Hepatocyte (in vitro differentiated cells): Measurements from ENCODE around the gene EXOC6B.

Source experiments
- EZH2 ChIP-seq: fragments of 200-600 bp; sonication (generic); IDR thresholded peaks from 2 replicates; pipeline ENCODE4 v1.6.1; 2016; ENCODE audit warnings: antibody characterized with exemption, mild to moderate bottlenecking, borderline replicate concordance
- EZH2phosphoT487 ChIP-seq: fragments of 200-600 bp; sonication (generic); IDR thresholded peaks from one replicate; pipeline ENCODE4 v1.6.1; 2018; ENCODE audit warnings: antibody characterized with exemption, mild to moderate bottlenecking, low read depth, moderate library complexity; ENCODE audit not compliant: unreplicated experiment, severe bottlenecking
- TF ChIP-seq, protein P1 (sequence below): fragments of 200-600 bp; sonication (generic); IDR thresholded peaks from 2 replicates; pipeline ENCODE4 v1.5.1; 2016; ENCODE audit warnings: antibody characterized with exemption, mild to moderate bottlenecking; ENCODE audit not compliant: poor library complexity

DNA sequence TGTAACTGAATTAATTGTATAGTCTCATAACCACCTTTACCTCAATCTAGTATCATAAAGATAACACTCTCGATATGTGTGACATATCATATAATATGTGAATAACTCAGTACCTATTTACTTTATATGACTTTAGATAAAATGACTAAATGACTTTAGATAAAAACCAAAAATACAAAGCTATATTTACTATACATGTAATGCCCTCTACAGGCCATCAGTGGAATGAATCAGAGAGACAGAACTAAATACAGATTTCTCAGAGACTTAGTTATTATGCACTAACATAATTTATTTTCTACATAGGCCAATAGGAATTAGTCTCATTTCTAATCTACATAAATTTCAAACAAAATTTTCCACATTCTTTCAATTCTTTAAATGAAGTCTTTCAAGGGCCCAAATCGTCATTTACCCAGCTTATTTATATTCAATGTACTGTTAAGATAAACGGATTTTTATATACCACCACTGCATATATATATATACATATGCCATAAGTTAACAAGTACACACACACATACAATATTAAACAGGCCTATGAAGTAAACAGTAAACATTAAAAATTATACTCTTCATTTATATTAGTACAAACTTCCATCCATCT lies 219.9 kb downstream of the EXOC6B start:
- TF ChIP-seq, protein P1, sequence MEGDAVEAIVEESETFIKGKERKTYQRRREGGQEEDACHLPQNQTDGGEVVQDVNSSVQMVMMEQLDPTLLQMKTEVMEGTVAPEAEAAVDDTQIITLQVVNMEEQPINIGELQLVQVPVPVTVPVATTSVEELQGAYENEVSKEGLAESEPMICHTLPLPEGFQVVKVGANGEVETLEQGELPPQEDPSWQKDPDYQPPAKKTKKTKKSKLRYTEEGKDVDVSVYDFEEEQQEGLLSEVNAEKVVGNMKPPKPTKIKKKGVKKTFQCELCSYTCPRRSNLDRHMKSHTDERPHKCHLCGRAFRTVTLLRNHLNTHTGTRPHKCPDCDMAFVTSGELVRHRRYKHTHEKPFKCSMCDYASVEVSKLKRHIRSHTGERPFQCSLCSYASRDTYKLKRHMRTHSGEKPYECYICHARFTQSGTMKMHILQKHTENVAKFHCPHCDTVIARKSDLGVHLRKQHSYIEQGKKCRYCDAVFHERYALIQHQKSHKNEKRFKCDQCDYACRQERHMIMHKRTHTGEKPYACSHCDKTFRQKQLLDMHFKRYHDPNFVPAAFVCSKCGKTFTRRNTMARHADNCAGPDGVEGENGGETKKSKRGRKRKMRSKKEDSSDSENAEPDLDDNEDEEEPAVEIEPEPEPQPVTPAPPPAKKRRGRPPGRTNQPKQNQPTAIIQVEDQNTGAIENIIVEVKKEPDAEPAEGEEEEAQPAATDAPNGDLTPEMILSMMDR: peak; percentile 66
- TF ChIP-seq EZH2 (no peak), EZH2phosphoT487 (no peak)
